ENCODE results near the gene VASH2. TPM values are rescaled to one million over a fixed set of nuclear protein-coding genes. Genes with fewer than 3 reads are reported as not detected.
A peak's percentile ranks its signal among the peaks of the same experiment; 100 is the strongest.

The VASH2 gene
- total and polyA plus RNA-seq, 2 experiments from 2014 or later, result 0.06 TPM; not detected in 1

GRCh38 chr1:212994926-212995325 lies 44.6 kb downstream of the VASH2 start:
- H3K36me3 ChIP-seq (ENCODE audit: low read depth), result peaks cover 45% of the 10 kb centered on the region

DNA sequence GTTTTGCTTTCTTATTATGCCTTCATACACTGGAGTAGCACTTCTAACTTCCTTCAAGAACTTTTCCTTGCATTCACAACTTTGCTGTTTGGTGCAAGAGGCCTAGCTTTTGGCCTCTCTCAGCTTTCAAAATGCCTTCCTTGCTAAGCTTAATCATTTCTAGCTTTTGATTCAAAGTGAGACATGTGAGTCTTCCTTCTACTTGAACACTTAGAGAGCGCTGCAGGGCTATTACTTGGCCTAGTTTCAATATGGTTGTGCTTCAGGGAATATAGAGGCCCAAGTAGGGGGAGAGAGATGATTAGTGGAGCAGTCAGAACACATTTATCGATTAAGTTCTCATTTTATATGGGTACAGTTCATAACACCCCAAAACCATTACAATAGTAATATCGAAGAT lies 52.9 kb downstream of the VASH2 start:
- Histone ChIP-seq H3K27ac (no peak overlapping the region), H3K79me2 (ENCODE audit: insufficient read depth) (0 out of 2 replicates have a peak, but pooled peaks cover under 1% of the 10 kb centered on the region), H3K27me3 (replicated peaks; ENCODE audit: insufficient read depth) (no peaks in the 10 kb centered on the region), H2AFZ (no peak overlapping the region), H3K36me3 (ENCODE audit: low read depth) (peaks cover 53% of the 10 kb centered on the region), H3K4me1 (ENCODE audit: insufficient read depth) (no peaks in the 10 kb centered on the region), H3K9me3 (ENCODE audit: low read depth) (no peaks in the 10 kb centered on the region), H3F3A (ENCODE audit: insufficient read depth) (no peaks in the 10 kb centered on the region; the same call in 1 of the 2 replicates), H3K4me2 (ENCODE audit: unreplicated experiment) (no peak overlapping the region), H3K9ac (no peak overlapping the region), H3K9me2 (ENCODE audit: insufficient read depth) (no peaks in the 10 kb centered on the region), H4K20me1 (ENCODE audit: insufficient read depth) (no peaks in the 10 kb centered on the region), H3K4me3 (no peak overlapping the region)
- WGBS, 2 experiments (ENCODE audit: low coverage in 1 of 2, low lambda C conversion rate in 2 of 2, missing lambda C conversion rate in 2 of 2), result 80 to 87% methylated on average over 3 of the region's 3 CpGs
- no peak for DNase-seq
- in situ Hi-C loops (cut with MboI), result no loop called here
- TF ChIP-seq EZH2phosphoT487 (IDR thresholded peaks at IDR 0.05; ENCODE audit: insufficient read depth, low read depth) (no peak), EZH2 (IDR thresholded peaks at IDR 0.05; ENCODE audit: insufficient read depth, poor library complexity, severe bottlenecking) (no peak)

More at GRCh38 chr1:212994926-212995325, 44.6 kb downstream of the VASH2 start:
- H3F3A ChIP-seq (ENCODE audit: insufficient read depth), result peaks cover 14% of the 10 kb centered on the region; the same call in 1 of the 2 replicates
- H2AFZ ChIP-seq, result no peak overlapping the region
- TF ChIP-seq EZH2 (IDR thresholded peaks at IDR 0.05; ENCODE audit: insufficient read depth, poor library complexity, severe bottlenecking) (no peak), EZH2phosphoT487 (IDR thresholded peaks at IDR 0.05; ENCODE audit: insufficient read depth, low read depth) (no peak)
- in situ Hi-C loops (cut with MboI), result loop anchor here (25.0 kb wide), 3 partner anchors 333 to 908 kb away; no protein-coding TSS in a partner anchor
- H3K9ac ChIP-seq, result no peak overlapping the region
- no peaks in the 10 kb centered on the region for H3K9me2 ChIP-seq (ENCODE audit: insufficient read depth)
- no peak overlapping the region for H3K4me3 ChIP-seq
- no peak for DNase-seq
- WGBS, 2 experiments (ENCODE audit: low coverage in 1 of 2, low lambda C conversion rate in 2 of 2, missing lambda C conversion rate in 2 of 2), result 62 to 66% methylated on average over 3 of the region's 3 CpGs
- no peaks in the 10 kb centered on the region for H3K4me1 ChIP-seq (ENCODE audit: insufficient read depth)
- H4K20me1 ChIP-seq (ENCODE audit: insufficient read depth), result no peaks in the 10 kb centered on the region
- no peak overlapping the region; the same call in 1 of the 2 replicates for H3K27ac ChIP-seq
- no peak overlapping the region for H3K4me2 ChIP-seq (ENCODE audit: unreplicated experiment)
- no peaks in the 10 kb centered on the region for H3K9me3 ChIP-seq (ENCODE audit: low read depth)
- no peaks in the 10 kb centered on the region for H3K27me3 ChIP-seq (replicated peaks; ENCODE audit: insufficient read depth)
- H3K79me2 ChIP-seq (ENCODE audit: insufficient read depth), result no peaks in the 10 kb centered on the region

- WGBS, 2 experiments (ENCODE audit: low coverage in 1 of 2, low lambda C conversion rate in 2 of 2, missing lambda C conversion rate in 2 of 2), result 65 to 80% methylated on average over 2 of the region's 2 CpGs
- no peak for TF ChIP-seq EZH2phosphoT487 (IDR thresholded peaks at IDR 0.05; ENCODE audit: insufficient read depth, low read depth)
- no peak for TF ChIP-seq EZH2 (IDR thresholded peaks at IDR 0.05; ENCODE audit: insufficient read depth, poor library complexity, severe bottlenecking)
- no peak overlapping the region for H3K9ac ChIP-seq
- in situ Hi-C loops (cut with MboI), result no loop called here
- H3K4me3 ChIP-seq, result no peak overlapping the region
- peaks cover 54% of the 10 kb centered on the region for H3K79me2 ChIP-seq (ENCODE audit: insufficient read depth)
- no peaks in the 10 kb centered on the region for H3K9me2 ChIP-seq (ENCODE audit: insufficient read depth)
- H3F3A ChIP-seq (ENCODE audit: insufficient read depth), result no peaks in the 10 kb centered on the region
- no peaks in the 10 kb centered on the region for H4K20me1 ChIP-seq (ENCODE audit: insufficient read depth)
- no peaks in the 10 kb centered on the region for H3K27me3 ChIP-seq (replicated peaks; ENCODE audit: insufficient read depth)
- peaks cover 40% of the 10 kb centered on the region for H3K36me3 ChIP-seq (ENCODE audit: low read depth)
- H3K27ac ChIP-seq, result no peak overlapping the region
- peaks cover 2% of the 10 kb centered on the region; the same call in 1 of the 2 replicates for H3K4me1 ChIP-seq (ENCODE audit: insufficient read depth)
- no peak overlapping the region for H2AFZ ChIP-seq
- H3K9me3 ChIP-seq (ENCODE audit: low read depth), result no peaks in the 10 kb centered on the region
- DNase-seq, result no peak
- H3K4me2 ChIP-seq (ENCODE audit: unreplicated experiment), result no peak overlapping the region
Measured at GRCh38 chr1:213008564-213008963, 58.2 kb downstream of the VASH2 start.

DNA sequence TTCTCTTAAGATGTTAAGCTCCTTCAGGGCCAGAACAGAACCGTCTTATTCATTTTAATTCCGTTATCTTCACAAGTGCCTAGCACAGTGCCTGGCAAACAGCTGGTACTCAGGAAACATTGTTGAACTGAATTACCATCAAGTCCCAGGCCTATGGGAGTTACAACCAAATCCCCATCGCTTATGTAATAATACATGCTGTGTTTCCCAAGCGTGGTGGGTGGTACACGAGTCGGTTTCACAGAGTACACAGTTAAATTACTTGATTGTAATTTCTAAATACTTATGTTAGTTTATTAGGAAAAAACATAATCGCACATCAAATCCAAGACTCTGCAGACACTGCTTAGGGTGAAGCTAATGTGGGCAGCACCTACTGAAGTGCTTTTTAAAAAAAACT lies 64.3 kb downstream of the VASH2 start:
- Histone ChIP-seq H3K4me1 (ENCODE audit: insufficient read depth) (peaks cover 12% of the 10 kb centered on the region), H3K4me2 (ENCODE audit: unreplicated experiment) (peak overlapping the region; percentile 93), H3K36me3 (ENCODE audit: low read depth) (peaks cover 6% of the 10 kb centered on the region; the same call in 1 of the 2 replicates), H4K20me1 (ENCODE audit: insufficient read depth) (no peaks in the 10 kb centered on the region), H3K27ac (peak overlapping the region; percentile 83), H3K4me3 (peak overlapping the region; percentile 92), H3K9ac (peak overlapping the region; percentile 86), H2AFZ (peak overlapping the region; percentile 96), H3F3A (ENCODE audit: insufficient read depth) (no peaks in the 10 kb centered on the region), H3K79me2 (ENCODE audit: insufficient read depth) (peaks cover 55% of the 10 kb centered on the region), H3K9me3 (ENCODE audit: low read depth) (no peaks in the 10 kb centered on the region), H3K9me2 (ENCODE audit: insufficient read depth) (no peaks in the 10 kb centered on the region), H3K27me3 (replicated peaks; ENCODE audit: insufficient read depth) (no peaks in the 10 kb centered on the region)
- WGBS, 2 experiments (ENCODE audit: low coverage in 1 of 2, low lambda C conversion rate in 2 of 2, missing lambda C conversion rate in 2 of 2), result 25 to 26% methylated on average over 7 of the region's 7 CpGs
- TF ChIP-seq EZH2 (IDR thresholded peaks at IDR 0.05; ENCODE audit: insufficient read depth, poor library complexity, severe bottlenecking) (no peak), EZH2phosphoT487 (IDR thresholded peaks at IDR 0.05; ENCODE audit: insufficient read depth, low read depth) (no peak)
- peak; percentile 66 for DNase-seq
- in situ Hi-C loops (cut with MboI), result no loop called here

Data from GM23248 (cell line).